Gastroesophageal sphincter (tissue), 3 donors: Measurements from ENCODE around the gene GABBR2.

ENCODE experiments used
- CTCF ChIP-seq, 4 experiments: fragments of 200-600 bp in 2 of 4; fragments of 450-650 bp in 2 of 4; sonication (generic) in 1 of 4; IDR thresholded peaks; one replicate each; pipeline ENCODE4 v1.5.1; 2017 to 2019; ENCODE audit warnings: antibody characterized with exemption in 4 of 4, mild to moderate bottlenecking in 2 of 4, moderate library complexity in 2 of 4
- POLR2A ChIP-seq, 2 donors: fragments of 450-650 bp; IDR thresholded peaks; one replicate each; pipeline ENCODE4 v1.6.1; 2017; ENCODE audit warnings: antibody characterized with exemption in 2 of 2, mild to moderate bottlenecking in 2 of 2, moderate library complexity in 1 of 2
- POLR2AphosphoS5 ChIP-seq: sonication (generic); formaldehyde crosslinking; IDR thresholded peaks from one replicate; pipeline ENCODE4 v1.6.1; 2017; ENCODE audit warnings: antibody characterized with exemption

- TF ChIP-seq POLR2AphosphoS5 = no peak
- no peak for TF ChIP-seq CTCF (IDR thresholded peaks at IDR 0.05)
- no peak for TF ChIP-seq POLR2A (IDR thresholded peaks at IDR 0.05)
These were observed 444.2 kb downstream of the GABBR2 start for GRCh38 chr9:98264516-98264915.
